GM19043 (cell line): Measurements from ENCODE around the gene OR4E2.
"Not testable (repeated sequence)": the region's sequence is repeated elsewhere in the genome, so short reads cannot be mapped to it uniquely, and the experiment has no call there.

Source experiments
- ATAC-seq: cut with Tn5 transposase; IDR thresholded peaks from one replicate; pipeline ENCODE4 v1.9.1; 2021; ENCODE audit warnings: low read depth; ENCODE audit not compliant: unreplicated experiment

The OR4E2 gene

DNA sequence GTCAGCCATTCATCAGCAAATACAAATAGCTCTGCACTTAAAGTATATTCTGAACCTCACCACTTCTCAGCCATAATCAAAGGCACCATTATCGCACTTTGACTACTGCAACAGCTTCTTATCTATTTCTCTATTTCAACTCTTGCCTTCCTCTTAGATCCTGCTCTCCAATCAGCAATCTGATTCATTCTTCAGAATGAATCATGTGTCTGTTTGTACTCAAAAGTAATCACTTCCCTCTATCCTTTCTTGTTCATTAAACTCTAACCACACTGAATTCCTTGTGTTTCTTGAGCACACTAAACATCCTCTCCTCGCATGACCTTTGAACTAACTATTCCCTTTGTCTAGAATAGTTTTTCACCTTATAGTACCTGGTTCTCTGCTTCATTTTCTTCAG, 32.8 kb downstream of the OR4E2 start:
- no peak for ATAC-seq

GRCh38 chr14:21694425-21694824, 40.8 kb downstream of the OR4E2 start:
- ATAC-seq, result no peak

- not testable (repeated sequence) for ATAC-seq
Observed at GRCh38 chr14:21697662-21698061, 44.0 kb downstream of the OR4E2 start.

DNA sequence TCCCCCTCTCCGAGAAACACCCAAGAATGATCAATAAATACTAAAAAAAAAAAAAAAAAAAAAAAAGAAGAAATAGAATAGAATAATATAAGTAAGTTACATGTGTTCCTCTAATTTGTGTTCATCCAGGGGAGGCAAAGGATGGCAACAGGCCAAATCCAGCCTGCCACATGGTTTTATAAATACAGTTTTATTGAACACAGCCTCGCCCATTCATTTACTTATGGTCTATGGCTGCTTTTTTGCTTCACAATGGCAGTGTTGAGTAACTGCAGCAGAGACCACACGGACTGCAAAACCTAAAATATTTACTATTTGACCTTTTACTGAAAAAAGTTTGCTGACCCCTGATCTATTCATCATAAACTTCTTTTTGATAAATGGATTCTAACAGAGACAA, 44.9 kb downstream of the OR4E2 start:
- not testable (repeated sequence) for ATAC-seq

DNA sequence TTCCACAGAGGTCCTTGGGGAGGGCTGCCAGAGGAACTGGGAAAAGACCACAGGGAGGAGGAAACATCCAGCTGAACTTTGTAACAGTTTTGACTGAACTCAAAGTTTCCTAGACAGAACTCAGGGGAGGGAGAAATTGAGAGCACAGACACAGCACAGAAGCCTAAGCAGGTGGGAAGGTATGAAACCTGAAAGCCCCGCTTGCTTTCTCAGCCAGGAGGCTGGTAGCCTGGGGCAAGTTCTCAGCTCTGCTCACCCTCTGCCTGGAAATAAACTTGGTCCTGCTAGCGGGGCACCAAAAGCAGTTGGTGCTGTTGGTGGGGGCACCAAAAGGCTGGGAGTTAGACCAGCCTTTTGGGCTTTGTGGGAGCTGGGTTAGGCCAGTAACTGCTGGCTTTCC, 45.9 kb downstream of the OR4E2 start:
- no peak for ATAC-seq

- no peak for ATAC-seq
Observed at GRCh38 chr14:21702316-21702715, 48.7 kb downstream of the OR4E2 start.

DNA sequence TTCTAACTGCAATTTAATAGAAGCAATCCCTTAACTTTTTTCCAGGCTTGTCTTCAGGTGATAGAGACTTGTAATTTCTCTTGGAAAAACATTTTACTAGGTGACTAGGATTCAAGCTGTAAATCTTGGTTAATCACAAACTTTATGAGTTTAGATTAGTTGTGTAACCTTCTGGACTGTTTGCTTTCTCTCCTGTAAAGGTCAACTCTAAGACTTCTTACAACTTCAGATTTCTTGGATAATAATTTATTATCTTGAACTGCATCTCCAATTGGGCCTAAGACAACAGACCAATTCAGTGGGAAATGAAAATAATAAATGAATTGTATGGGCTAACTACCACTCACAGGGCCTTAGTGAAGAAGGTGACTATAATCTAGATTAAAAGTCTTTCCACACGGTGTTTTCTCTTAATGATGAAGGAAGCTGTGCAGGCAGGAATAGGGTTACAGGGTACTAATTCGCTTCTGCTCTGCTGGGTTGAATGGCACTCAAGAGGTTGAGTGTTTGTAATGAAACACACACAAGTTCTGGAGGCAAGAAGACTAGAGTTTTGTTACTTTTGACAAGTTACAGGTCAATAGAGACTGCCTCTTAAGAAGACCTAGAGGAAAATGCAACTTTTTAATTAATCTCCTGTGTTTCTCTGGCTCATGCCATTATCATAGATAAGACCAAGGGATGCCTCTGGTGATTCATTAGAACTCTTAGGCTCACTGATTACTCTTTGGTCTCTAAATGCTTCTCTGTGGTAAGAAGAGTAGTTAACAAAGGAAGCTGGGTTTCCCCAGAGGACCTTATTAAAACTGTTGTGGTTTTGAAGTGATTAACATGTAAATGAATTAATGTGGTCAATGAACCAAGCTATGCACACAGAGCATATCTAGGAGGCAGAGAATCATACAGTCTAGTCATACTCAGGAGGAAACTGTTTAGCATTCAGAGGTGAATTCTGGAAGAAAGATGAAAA, 50.0 kb downstream of the OR4E2 start:
- no peak for ATAC-seq

GRCh38 chr14:21704338-21704737, 50.7 kb downstream of the OR4E2 start:
- no peak for ATAC-seq

DNA sequence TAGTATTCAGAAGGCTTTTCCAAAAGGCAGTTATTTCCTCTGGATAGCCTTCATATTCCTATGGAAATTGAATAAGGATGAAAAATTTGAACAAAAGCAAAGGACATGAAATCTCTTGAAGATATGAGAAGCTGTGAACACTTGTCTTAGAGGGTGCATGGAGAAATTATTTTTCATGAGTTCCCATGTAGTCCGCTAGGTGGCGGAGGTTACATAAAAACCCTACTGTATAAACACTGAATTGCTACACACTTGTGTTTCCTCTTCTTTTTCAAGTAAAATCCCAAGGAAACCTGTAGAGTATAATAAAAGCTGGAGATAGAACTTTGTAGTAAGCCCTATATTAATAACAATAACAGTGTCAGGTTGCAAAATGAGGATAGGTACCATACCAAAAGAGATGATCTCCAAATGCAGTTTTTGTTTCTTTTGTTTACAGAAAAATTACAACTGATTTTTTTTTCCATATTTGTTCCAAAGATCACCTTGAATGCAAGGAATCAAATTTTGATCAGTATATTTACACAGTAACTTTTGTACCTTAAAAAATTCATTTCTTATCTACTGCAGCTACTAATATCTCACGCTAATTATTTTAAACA, 57.8 kb downstream of the OR4E2 start:
- ATAC-seq, result no peak

- no peak for ATAC-seq
Observed at GRCh38 chr14:21712036-21712435, 58.4 kb downstream of the OR4E2 start.

GRCh38 chr14:21714318-21714929, 60.8 kb downstream of the OR4E2 start:
- ATAC-seq, result no peak
